ENCODE measurements around the gene ZYX. TPM values are rescaled to one million over a fixed set of nuclear protein-coding genes. Genes with fewer than 3 reads are reported as not detected.

ZYX gene
- polyA plus RNA-seq, 2 of the 4 experiments (the other 2 are of a cell fraction): 13.3 to 109 TPM

DNA sequence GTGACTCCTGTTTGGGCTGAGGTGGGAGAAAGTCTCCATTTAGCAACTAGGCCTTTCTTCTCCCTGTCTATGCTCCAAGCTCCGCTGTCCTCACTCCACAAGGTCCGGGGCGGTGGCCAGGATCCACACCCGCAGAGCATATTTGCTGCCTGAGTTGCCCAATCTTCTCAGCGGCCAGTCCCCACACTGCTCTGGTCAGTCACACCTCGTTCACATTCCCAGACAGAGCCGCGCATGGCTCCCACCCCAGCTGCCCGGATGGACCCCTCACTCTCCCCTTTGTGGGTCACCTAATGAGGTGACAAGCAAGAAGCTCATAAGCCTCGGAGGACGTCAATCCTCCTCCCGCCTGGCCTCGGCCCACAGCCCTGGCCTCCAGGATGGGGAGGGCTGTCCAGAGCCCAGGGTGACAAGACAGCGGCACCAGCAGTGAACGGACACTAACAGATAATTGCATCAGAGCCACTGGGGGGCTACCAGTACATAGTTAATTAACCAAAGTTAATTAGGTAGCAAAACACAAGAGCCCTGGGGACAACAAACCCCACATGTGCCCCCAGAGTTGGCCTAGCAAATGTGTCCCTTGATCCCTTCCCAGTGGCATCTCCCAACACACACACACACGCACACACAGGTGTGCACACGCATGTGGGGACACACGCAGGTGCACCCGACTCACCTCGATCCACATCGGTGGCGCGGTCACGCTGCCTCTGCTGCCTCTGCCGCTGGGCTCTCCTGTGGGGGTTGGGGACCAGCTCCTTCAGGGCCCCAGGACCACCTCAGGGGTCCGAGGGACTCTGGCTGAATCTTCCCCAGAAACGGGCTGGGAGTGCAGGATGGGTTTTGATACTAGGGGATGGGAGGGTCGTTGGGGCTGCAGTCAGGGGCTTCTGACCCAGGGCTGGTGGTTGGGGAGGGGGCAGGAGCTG is 15.7 kb downstream of the ZYX start:
- DNase-seq (ENCODE audit: low read depth in 1 of 2, low spot score in 1 of 2) (no peak), ATAC-seq (peak; percentile 3 to 5; a peak in 2 of 6 replicates), FAIRE-seq (no peak)
- CTCF ChIA-PET: interaction anchor here (0.8 to 4.3 kb wide), 7 partner anchors 9 to 157 kb away, joined by 3 to 19 read pairs (median 6); partner anchors contain the start of gene EPHA1
- WGBS (ENCODE audit: missing lambda C conversion rate): 81% methylated on average over 20 of the region's 28 CpGs
- POLR2A ChIA-PET: no interaction called here
- TF ChIP-seq, protein P1, sequence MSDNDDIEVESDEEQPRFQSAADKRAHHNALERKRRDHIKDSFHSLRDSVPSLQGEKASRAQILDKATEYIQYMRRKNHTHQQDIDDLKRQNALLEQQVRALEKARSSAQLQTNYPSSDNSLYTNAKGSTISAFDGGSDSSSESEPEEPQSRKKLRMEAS (IDR thresholded peaks at IDR 0.05): no peak
- TF ChIP-seq ZNF302 (CRISPR knock-in tag; IDR thresholded peaks at IDR 0.05) (no peak), RAD21 (conservative IDR thresholded peaks at IDR 0.05 in 1 of 2, IDR thresholded peaks at IDR 0.05 in 1 of 2) (no peak), POLR2A (IDR thresholded peaks at IDR 0.05; ENCODE audit: low read length) (no peak), NR3C1 (IDR thresholded peaks at IDR 0.05) (no peak), PHF8 (IDR thresholded peaks at IDR 0.05; ENCODE audit: borderline replicate concordance, low read depth) (no peak), HDAC2 (IDR thresholded peaks at IDR 0.05) (no peak), KDM5A (IDR thresholded peaks at IDR 0.05) (no peak), CEBPB (IDR thresholded peaks at IDR 0.05) (no peak)
- TF ChIP-seq, protein P2, sequence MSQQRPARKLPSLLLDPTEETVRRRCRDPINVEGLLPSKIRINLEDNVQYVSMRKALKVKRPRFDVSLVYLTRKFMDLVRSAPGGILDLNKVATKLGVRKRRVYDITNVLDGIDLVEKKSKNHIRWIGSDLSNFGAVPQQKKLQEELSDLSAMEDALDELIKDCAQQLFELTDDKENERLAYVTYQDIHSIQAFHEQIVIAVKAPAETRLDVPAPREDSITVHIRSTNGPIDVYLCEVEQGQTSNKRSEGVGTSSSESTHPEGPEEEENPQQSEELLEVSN (IDR thresholded peaks at IDR 0.05; ENCODE audit: borderline replicate concordance, low read depth): no peak
- peaks cover 10% of the 10 kb centered on the region; the same call in 1 of the 3 replicates for H3K4me1 ChIP-seq
- no peak overlapping the region for H3K4me3 ChIP-seq
- H3K9me3 ChIP-seq: no peaks in the 10 kb centered on the region
- no peak overlapping the region for H3K4me2 ChIP-seq
- no peak overlapping the region for H3K27ac ChIP-seq

DNA sequence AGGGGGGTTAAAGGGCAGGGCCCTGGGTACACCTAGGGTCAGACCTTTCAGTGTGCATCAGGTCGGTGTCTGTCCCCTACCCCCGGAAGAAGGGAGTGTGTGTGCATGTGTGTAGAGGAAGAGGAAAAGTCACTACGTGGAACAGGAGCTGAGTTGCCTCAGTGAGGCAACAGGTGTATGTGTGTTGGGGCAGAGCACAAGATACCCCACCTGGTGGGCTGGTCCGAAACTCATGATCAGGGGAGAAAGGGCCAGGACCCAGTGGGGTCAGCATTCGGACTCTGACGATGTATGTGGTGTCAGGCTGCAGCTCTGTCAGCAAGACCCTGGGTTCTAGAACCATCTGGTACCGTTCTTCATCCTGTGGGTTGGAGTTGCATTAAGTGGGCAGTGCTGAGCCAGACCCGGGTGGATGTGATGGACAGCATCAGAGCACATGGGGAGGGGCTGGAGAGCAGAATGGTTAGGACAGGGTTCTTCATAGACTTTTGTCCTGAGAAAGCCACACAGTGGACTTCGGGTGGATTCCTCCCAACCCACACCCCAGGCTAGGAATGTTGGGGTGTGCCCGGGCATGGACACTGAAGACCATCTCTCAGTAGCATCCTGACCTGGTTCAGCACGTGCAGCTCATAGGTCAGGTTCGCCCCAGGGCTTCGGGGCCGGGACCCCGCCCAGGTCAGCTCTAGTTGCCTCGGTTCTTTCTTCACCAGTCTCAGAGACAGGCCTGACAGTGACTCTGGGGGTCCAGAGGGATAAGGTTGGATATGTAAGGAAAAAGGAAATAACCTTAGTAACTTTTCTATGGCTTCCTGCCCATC is 16.8 kb downstream of the ZYX start:
- H3K4me3 ChIP-seq: no peak overlapping the region
- H3K4me2 ChIP-seq: no peak overlapping the region
- no peak for TF ChIP-seq ZSCAN20 (CRISPR knock-in tag; IDR thresholded peaks at IDR 0.05)
- TF ChIP-seq, protein P2 (IDR thresholded peaks at IDR 0.05; ENCODE audit: borderline replicate concordance, low read depth): no peak
- no peak for TF ChIP-seq TP53 (CRISPR knock-in tag; IDR thresholded peaks at IDR 0.05)
- TF ChIP-seq NPAS2 (CRISPR knock-in tag; IDR thresholded peaks at IDR 0.05; ENCODE audit: borderline replicate concordance): no peak
- TF ChIP-seq, protein P3, sequence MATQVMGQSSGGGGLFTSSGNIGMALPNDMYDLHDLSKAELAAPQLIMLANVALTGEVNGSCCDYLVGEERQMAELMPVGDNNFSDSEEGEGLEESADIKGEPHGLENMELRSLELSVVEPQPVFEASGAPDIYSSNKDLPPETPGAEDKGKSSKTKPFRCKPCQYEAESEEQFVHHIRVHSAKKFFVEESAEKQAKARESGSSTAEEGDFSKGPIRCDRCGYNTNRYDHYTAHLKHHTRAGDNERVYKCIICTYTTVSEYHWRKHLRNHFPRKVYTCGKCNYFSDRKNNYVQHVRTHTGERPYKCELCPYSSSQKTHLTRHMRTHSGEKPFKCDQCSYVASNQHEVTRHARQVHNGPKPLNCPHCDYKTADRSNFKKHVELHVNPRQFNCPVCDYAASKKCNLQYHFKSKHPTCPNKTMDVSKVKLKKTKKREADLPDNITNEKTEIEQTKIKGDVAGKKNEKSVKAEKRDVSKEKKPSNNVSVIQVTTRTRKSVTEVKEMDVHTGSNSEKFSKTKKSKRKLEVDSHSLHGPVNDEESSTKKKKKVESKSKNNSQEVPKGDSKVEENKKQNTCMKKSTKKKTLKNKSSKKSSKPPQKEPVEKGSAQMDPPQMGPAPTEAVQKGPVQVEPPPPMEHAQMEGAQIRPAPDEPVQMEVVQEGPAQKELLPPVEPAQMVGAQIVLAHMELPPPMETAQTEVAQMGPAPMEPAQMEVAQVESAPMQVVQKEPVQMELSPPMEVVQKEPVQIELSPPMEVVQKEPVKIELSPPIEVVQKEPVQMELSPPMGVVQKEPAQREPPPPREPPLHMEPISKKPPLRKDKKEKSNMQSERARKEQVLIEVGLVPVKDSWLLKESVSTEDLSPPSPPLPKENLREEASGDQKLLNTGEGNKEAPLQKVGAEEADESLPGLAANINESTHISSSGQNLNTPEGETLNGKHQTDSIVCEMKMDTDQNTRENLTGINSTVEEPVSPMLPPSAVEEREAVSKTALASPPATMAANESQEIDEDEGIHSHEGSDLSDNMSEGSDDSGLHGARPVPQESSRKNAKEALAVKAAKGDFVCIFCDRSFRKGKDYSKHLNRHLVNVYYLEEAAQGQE (IDR thresholded peaks at IDR 0.05): no peak
- TF ChIP-seq ZNF302 (CRISPR knock-in tag; IDR thresholded peaks at IDR 0.05): no peak
- no peak for TF ChIP-seq KDM5A (IDR thresholded peaks at IDR 0.05)
- TF ChIP-seq HDAC2 (IDR thresholded peaks at IDR 0.05): no peak
- no peak for TF ChIP-seq JUNB (IDR thresholded peaks at IDR 0.05)
- TF ChIP-seq FOSL2 (IDR thresholded peaks at IDR 0.05): no peak
- no peak for TF ChIP-seq FOSL2 (CRISPR knock-in tag; IDR thresholded peaks at IDR 0.05)
- no peak for TF ChIP-seq ZFP36 (IDR thresholded peaks at IDR 0.05; ENCODE audit: borderline replicate concordance, partially characterized antibody)
- no peak for TF ChIP-seq RCOR1 (IDR thresholded peaks at IDR 0.05; ENCODE audit: low read depth, low read length)
- no peak for TF ChIP-seq CHD4 (IDR thresholded peaks at IDR 0.05; ENCODE audit: borderline replicate concordance)
- ATAC-seq: no peak
- H3K27ac ChIP-seq: no peak overlapping the region
- H3K4me1 ChIP-seq: peaks cover 2% of the 10 kb centered on the region; the same call in 1 of the 3 replicates
- no peak for FAIRE-seq
- CTCF ChIA-PET: interaction anchor here (1.0 to 4.3 kb wide), 5 partner anchors 10 to 19 kb away, joined by 4 to 19 read pairs (median 10); partner anchors contain the start of gene EPHA1
- POLR2A ChIA-PET: no interaction called here
- 52% methylated on average over 14 of the region's 16 CpGs for WGBS (ENCODE audit: missing lambda C conversion rate)
- no peaks in the 10 kb centered on the region for H3K9me3 ChIP-seq
- no peak for DNase-seq (ENCODE audit: low read depth in 1 of 2, low spot score in 1 of 2)
